Islet of Langerhans (tissue), 1 donor: ENCODE data around the gene TPSB2.
"Not testable (repeated sequence)": the region's sequence is repeated elsewhere in the genome, so short reads cannot be mapped to it uniquely, and the experiment has no call there.

Experiments
- FAIRE-seq: peaks from one replicate; lab custom pipeline; 2011; peaks lifted over from hg19 to GRCh38; lab: Jason Lieb, UNC

TPSB2 gene

GRCh38 chr16:1240436-1240835, 10.5 kb upstream of the TPSB2 start, which contains the start of gene TPSAB1:
Gene TPSAB1, plus strand, starts transcription at chr16:1240705. Its CDS starts 234 bp downstream, at chr16:1240939.
- FAIRE-seq, result not testable (repeated sequence)

DNA sequence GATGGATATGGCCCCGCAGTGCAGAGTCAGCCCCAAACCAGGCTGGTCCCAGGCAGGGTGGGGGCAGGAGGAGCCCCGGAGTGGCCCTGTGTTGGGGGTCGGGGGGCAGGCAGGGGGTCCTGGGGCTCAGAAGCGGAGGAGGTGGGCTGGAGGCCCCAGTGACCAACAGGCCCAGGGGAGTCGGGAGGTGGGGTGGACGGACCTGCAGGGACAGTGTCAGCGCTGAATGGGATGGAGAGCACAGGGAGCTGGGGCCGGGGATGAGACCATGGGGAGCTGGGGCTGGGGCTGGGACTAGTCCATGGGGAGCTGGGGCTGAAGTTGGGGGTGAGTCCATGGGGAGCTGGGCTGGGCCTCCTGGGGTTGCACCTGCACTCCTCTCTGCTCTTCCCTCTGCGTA, 9.6 kb upstream of the TPSB2 start:
- FAIRE-seq, result not testable (repeated sequence)

- FAIRE-seq, result not testable (repeated sequence)
Measured at GRCh38 chr16:1238909-1239308, 8.9 kb upstream of the TPSB2 start.

DNA sequence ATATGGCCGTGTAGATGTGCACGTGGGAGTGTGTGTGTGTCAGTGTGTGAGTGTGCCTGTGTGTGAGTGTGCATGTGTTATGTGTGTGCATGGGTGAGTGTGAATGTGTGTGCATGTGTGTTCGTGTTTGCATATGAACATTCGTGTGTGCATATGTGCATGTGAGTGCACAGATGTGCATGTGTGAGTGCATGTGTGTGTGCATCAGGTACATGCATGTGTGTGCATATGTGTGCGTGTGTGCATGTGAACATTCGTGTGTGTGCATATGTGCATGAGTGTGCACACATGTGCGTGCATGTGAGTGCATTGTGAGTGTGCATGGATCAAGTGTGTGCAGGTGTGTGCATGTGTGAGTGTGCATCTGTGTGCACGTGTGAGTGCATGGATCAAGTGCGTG, 8.0 kb upstream of the TPSB2 start:
- no peak for FAIRE-seq

DNA sequence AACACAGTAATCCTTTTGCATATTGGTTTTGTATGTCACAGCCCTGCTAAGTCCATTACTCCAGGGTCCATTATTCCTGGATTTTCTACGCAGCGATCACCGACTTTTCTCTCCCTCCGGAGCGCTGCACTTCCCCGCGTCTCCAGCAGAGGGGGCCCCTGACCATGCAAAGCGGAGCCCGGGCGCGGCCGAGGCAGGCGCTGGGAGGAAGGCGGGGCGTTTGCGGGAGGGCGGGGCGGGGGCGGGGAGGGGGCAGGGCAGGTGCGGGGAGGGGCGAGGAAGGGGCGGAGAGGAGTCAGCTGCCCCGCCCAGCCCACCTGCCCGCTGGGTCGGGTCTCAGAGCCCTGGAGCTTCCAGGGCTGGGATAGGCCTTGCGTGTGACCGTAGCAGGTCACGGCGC, 6.7 kb upstream of the TPSB2 start:
- FAIRE-seq, result not testable (repeated sequence)

GRCh38 chr16:1232049-1232748, 2.2 kb upstream of the TPSB2 start:
- FAIRE-seq, result not testable (repeated sequence)

DNA sequence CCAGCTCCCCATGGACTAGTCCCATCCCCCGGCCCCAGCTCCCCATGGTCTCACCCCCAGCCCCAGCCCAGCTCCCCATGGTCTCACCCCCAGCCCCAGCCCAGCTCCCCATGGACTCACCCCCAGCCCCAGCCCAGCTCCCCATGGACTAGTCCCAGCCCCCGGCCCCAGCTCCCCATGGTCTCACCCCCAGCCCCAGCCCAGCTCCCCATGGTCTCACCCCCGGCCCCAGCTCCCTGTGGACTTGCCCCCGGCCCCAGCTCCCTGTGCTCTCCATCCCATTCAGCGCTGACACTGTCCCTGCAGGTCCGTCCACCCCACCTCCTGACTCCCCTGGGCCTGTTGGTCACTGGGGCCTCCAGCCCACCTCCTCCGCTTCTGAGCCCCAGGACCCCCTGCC, 1.3 kb upstream of the TPSB2 start:
- FAIRE-seq, result not testable (repeated sequence)

GRCh38 chr16:1230471-1231212, 658 bp upstream of the TPSB2 start:
- not testable (repeated sequence) for FAIRE-seq

DNA sequence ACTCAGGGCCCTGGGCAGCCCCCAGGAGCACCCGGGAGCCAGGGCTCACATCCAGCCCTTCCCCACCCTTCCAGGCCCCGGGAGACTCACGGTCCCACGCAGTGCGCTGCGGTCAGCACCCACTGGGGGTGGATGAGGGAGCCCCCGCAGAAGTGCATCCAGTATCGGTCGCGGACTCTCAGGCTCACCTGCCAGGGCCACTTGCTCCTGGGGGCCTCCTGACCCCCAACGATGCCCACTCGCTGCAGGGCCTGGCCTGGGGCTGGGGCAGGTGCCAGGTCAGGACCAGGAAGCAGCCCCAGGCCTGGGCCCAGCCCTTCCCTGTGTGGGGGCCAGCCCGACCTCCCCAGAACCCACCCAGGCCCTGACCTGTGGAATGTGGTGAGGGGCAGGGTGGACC, 508 bp downstream of the TPSB2 start:
- FAIRE-seq, result not testable (repeated sequence)

- not testable (repeated sequence) for FAIRE-seq
Measured at GRCh38 chr16:1228227-1228626, 1.8 kb downstream of the TPSB2 start.

GRCh38 chr16:1226692-1227091, 3.3 kb downstream of the TPSB2 start:
- FAIRE-seq, result not testable (repeated sequence)

GRCh38 chr16:1225728-1226311, 4.2 kb downstream of the TPSB2 start:
- not testable (repeated sequence) for FAIRE-seq

DNA sequence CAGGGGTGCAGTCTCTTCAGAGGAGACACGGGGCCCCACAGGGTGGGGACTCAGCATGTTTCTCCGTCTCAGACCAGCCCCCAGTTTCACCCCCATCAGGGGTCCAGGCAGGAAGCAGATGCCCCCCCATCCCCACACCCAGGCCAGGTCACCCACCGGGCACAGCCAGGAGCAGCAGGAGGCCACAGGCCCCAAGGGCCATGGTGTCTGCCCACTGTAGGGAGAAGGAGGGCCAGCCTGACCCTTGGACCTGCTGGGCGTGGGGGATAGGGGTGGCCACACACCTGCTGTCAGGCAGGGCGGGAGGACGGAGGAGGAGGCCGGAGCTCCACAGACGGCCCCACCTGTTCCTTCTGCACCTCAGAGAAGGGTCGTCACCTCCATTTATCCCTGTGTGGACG, 4.9 kb downstream of the TPSB2 start, which contains the start of gene TPSG1:
Gene TPSG1 (minus strand): TSS at position 218 of the 401 bp plus-strand sequence. CDS start 16 bp downstream, at position 202.
- FAIRE-seq, result no peak

- no peak for FAIRE-seq
Measured at GRCh38 chr16:1224558-1224957, 5.4 kb downstream of the TPSB2 start.

- no peak for FAIRE-seq
Measured at GRCh38 chr16:1223355-1224214, 6.4 kb downstream of the TPSB2 start.

GRCh38 chr16:1222553-1223354, 7.2 kb downstream of the TPSB2 start:
- FAIRE-seq, result no peak

DNA sequence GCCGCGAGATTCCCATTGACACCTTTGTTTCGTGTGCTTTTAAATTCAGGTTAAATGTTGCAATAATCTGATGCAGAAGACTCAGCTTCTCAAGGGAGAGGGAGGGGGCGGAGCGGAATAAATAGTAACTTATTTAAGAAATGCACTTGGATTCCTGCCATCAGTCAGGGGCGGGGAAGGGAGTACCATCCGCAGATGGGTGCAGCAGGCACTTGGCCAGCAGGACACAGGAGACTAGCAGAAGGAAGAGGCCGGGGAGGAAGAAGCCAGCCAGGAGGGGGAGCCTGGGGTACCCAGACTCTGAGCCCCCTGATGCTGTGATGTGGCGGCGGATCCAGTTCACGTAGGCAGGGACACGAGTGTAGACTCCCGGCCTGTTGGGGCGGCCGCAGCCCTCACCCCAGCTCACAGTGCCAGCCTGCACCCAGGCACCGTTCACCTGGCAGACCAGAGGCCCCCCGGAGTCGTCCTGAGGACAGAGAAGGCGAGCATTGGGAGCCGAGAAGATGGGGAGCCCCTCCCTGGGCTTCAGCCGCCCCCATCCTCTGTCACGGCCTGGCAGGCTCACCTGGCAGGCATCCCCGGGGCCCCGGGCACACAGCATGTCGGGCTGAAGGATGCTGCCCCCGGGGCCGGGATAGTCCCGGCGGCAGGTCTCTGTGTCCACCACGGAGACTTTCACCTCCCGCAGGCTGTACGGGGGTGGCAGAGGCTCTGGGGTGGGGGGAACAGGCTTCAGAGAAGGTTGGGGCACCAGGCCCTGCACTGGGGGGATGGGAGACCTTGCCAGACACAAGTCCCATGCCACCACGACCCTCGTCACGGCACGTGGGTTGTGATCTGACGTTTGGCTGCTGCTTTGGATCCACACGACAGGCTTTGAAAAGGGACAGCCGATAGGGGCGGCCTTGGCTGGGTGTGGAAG, 8.1 kb downstream of the TPSB2 start:
- no peak for FAIRE-seq

- no peak for FAIRE-seq
Measured at GRCh38 chr16:1220841-1221627, 8.9 kb downstream of the TPSB2 start.

GRCh38 chr16:1220098-1220728, 9.8 kb downstream of the TPSB2 start:
- no peak for FAIRE-seq
